Measurements from ENCODE around the gene TBC1D25.
A peak's percentile ranks its signal among the peaks of the same experiment; 100 is the strongest.

The TBC1D25 gene, protein sequence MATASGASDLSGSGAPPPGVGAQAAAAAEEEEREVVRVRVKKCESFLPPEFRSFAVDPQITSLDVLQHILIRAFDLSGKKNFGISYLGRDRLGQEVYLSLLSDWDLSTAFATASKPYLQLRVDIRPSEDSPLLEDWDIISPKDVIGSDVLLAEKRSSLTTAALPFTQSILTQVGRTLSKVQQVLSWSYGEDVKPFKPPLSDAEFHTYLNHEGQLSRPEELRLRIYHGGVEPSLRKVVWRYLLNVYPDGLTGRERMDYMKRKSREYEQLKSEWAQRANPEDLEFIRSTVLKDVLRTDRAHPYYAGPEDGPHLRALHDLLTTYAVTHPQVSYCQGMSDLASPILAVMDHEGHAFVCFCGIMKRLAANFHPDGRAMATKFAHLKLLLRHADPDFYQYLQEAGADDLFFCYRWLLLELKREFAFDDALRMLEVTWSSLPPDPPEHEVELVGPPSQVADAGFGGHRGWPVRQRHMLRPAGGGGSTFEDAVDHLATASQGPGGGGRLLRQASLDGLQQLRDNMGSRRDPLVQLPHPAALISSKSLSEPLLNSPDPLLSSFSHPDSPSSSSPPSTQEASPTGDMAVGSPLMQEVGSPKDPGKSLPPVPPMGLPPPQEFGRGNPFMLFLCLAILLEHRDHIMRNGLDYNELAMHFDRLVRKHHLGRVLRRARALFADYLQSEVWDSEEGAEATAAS

DNA sequence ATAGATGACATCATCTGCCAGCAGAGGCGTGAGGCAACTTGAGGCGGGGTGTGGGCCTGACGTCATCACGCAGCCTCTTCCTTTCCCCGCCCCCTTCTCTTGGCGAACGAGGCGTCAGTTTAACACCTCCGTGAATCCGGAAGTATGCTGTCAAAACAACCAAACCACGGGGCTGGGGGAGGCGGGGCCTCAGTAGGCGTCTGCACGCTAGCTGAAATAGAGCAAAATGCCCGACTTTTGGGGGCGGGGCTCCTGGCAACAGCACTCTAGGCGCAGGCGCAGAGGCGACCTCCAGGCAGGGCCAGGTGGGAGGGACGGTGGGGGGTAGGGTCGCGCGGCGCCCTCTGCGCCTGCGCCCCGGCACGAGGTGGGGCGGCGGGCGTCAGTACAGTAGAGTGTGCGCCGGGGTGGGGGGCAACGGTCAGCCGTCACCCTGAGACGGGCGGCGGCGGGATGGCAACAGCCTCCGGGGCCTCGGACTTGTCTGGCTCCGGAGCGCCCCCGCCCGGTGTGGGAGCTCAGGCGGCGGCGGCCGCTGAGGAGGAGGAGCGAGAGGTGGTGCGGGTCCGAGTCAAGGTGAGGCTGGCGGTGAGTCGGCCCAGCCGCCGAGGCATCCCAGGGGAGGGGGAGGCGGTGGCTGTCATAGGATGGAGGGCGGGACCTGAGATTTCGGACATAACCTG lies at the start of gene TBC1D25:
TSS of gene TBC1D25 (plus strand) at position 370 of the 683 bp plus-strand sequence. CDS start at position 454, 84 bp downstream.
- DNase-seq, result peak; percentile 16 to 95 (median 85)

DNA sequence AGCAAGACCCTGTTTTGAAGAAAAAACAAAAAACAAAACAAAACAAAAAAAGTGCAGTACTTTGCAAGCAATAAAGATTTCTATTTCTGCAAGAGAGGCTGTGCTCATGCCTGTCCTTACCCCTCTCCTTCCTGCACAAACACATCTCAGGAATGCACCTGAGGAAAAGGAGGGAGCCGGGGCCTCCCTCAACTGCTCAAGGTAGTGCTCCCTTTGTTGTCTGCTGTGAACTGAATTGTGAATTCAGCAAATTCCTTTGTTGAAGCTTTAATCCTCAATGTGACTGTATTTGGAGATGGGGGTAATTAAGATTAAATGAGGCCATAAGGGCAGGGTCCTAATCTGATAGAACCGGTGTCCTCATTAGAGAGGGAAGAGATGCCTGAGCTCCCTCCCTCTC lies 49.6 kb upstream of the TBC1D25 start:
- DNase-seq, result no peak

DNA sequence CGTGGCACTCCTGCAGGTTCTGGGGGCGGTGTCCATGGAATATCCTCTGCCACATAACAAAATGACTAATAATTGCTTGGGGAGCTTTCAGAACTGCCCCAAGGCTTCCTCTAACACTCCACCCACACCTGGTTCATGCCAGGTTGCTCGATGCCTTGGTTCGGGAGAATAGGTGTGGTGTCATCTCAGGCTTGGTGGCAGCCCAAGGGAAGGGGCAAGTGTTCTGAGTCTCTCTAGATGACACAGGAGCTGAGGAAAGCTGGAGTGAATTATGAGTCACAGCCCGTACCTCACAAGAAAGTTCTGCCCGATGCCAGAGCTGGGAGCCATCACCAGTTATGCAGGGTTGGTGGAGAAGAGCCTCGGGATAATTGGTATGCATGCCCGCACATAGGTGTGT lies 48.9 kb upstream of the TBC1D25 start:
- no peak for DNase-seq

DNA sequence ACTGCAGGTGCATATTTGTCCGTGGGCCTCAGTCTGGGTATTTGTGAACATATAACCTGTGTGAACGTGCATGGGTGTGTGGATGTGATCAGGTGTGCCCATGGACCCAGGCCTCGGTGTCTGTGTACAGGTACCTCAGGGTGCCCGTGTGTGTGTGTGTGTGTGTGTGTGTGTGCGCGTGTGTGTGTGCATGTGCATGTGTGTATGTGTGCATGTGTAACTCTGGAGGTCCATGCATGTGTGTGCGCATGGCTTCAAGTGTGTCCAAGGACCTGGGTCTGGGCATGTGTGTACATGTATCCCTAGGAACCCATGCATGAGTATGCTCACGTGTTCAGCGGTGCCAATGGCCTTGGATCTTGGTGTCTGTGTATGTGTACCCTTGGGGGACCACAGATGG lies 47.7 kb upstream of the TBC1D25 start:
- DNase-seq, result no peak

DNA sequence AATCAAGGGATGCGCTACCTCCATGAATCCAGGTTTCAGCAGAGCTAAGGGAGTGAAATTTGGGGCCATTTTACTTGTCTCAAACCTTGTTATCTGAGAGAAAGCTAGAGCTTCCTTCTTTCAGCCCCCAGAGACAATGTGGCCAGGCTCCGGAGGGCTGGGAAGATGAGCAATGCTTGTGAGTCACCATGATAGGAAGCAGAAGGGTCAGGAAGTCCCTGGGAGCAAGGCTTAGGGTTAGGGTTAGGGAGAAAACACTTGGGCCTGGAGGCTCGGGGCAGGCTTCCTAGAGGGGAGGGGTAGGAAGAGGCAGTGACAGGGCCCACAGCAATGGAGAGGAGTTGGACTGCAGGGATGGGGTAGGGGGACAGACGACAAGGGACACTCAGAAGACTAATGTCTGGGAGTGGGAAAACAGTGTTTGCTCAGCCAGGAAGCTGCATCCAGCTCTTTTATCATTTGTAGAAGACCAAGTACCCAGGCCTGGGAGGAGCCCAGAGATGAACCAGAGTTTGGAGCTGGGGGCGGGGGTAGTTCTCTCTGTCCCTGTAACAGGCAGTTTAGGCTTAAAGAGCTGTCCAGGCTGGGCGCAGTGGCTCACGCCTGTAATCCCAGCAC lies 47.1 kb upstream of the TBC1D25 start:
- DNase-seq, result no peak

DNA sequence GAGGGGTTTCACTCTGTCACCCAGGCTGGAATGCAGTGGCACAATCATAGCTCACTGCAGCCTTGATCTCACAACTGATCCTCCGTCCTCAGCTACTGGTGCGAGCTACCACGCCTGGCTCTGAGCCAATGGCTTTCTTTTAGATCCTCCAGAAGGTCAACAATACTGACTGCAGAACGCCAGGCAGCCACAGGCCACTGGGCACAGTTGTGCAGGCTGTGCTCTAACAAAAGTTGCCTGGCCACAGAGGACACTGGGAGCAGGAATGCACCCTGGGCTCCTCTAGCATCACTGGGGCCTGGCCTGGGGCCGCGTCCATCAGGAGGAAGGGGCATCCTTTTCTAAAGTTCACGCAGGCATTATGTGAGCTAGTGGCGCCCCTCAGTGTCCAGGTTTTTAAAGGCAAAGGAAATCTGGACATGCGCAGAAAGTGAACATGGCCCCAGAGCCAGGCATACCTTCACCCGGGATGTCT lies 45.6 kb upstream of the TBC1D25 start:
- DNase-seq, result peak in 32 of 51 donors; percentile 0 to 65 (median 16)

DNA sequence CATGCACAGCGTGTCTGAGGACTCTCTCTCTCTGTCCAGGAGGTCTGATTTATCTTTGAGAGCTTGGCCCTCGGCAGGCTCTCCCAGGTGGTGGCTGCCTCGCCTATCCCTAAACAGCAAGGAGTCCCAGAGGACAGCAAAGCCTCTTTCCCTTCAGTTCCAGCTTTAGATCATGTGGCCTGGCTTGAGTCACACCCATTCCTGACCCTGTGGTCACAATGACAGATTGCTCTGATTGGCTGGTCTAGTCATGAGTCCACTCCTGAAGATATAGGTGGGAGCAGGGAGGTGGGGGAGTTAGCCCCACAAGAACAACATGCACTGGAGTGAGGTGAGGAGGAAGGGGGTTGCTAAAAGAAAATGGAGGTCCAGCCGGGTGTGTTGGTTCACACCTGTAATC lies 42.9 kb upstream of the TBC1D25 start:
- no peak for DNase-seq

DNA sequence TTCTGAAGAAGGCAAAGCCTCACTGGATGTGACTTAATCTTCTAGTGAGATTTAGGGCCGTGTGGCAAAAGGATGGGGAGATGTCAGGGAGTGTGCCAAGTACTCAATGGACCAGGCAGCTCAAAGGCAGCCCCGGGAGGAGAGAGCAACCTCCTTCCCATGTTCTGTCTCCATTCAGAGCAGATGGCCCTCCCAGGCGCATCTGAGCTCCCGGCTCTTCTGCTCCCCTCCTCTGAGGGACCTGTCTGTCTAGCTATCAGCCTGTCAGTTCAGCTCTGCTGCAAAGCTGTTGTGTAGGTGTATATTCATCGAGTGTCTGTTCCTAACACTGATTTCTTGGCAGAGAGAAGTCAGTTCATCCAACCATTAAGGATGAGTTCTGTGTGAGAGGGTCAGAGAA lies 41.6 kb upstream of the TBC1D25 start:
- no peak for DNase-seq

DNA sequence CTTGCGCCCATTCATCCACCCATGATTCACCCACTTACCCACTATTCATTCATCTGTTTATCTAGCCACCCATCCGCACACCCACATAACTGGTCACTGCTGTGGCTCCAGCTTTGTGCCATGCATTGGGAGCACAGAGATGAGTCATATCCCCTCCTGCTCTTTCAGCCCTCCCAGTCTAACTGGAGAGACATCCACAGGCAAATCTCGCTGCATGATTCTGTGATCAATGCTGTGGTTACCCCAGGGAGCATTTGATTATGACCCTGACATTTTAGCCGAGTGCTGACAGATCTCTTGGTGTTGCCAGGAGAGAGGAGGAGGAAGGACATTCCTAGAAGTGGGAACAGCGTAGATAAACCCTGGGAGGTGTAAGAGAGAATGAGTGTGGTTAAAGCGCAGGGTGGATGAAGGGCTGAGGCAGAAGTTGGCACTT lies 41.1 kb upstream of the TBC1D25 start:
- no peak for DNase-seq

DNA sequence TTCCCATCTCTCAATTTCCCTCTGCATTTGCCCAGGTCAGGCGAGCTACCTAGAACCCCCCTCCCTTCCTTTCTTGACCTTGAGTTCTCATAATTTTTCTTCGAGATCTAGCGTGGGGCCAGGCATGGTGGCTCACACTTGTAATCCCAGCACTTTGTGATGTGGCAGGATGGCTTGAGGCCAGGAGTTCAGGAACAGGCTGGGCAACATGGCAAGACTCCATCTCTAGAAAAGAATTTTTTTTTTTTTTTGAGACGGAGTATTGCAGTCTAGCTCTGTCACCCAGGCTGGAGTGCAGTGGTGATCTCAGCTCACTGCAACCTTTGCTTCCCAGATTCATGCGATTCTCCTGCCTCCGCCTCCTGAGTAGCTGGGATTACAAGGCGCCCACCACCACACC lies 35.3 kb upstream of the TBC1D25 start:
- DNase-seq, result no peak

DNA sequence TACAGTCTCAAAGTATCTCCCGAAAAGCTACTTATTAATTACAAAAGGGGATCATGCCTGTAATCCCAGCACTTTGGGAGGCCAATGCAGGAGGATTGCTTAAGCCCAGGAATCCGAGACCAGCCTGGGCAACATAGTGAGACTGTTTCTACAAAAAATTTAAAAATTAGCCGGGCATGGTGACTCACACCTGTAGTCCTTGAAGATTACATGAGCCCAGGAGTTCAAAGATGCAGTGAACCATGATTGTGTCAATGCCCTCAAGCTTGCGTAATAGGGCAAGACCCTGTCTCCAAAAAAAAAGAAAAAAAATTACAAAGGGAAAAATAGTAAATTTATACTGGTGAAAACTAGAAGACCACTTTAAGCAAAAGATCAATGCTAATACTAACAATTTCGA lies 34.0 kb upstream of the TBC1D25 start:
- DNase-seq, result no peak

DNA sequence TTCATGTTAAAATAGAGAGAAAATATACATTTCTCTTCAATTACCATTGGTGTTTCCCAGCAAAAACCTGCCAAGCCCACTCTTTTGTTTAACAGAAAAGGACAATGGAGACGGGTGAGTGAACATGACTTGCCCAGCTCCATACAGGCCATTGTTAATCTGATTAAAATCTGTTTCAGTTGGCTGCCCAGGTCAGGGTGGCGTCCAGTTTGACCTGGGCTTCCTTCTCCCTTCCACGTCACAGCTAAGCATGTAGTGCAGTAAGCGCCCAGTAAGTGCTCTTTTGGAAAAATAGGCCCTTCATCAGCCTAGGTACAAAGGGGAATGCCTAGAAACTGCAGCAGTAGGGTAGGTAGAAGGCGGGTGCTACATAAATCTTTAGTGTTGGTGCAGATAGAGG lies 32.3 kb upstream of the TBC1D25 start:
- no peak for DNase-seq

DNA sequence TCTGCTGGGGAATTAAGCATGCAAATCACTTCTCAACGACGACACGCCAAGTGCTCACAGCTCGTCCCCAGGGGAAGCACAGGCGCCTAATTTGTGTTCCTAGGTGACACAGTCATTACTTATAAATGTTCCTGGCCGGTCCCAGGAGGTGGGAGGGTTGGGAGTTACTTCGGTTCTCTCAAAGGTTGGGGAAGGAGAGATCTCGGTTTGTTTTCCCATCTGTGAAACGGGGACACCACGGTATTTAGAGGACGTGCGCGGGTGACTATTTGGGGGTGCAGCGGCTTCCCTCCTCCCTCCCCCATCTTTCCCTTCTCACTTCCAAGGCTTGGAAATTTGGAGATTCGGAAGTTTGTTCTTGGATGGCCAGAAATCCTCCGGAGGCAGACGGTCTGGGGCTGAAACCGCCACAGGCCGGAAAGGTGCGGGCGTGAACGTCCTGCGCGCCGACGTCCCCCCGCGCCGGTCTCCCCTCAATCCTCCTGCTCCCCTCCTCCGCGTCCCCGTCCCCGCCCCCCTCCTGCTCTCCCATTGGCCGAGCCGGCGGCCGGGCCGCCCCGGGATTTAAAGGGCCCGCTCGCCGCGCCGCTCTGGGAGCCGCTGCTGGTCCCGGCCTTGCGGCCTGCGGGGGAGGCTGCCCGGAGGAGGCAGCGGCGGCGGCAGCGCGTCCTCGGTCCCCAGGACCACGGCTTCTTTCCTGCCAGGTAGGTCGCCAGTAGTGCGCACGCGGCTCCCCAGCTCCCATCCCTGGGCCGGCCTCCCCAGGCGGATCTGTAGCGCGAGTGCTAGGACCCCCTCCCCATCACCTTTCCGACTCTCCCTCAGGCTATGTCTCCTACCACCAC lies 30.9 kb upstream of the TBC1D25 start, which contains the start of gene PORCN:
TSS of gene PORCN (plus strand) at position 593 of the 845 bp plus-strand sequence. CDS start 829 bp downstream, outside the sequence.
- DNase-seq, result peak; percentile 2 to 82 (median 58)

DNA sequence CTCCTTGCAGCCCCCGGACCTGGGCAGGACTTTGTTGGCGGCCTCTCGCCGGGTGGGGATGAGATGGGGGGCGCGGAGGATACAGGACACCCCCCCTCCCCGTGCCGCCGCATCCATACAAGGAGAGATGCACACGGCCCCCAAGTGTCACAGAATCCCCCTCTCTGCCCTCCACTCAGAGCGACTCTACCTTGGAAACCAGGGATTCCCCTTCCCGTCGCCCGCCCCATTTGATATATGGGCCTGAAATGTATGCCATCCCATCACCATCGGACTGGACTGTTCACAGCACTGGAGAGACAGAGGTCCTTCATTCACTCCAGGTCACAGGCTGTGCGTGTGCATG lies 30.3 kb upstream of the TBC1D25 start:
- peak in 3 of 51 donors; percentile 1 to 7 (median 2) for DNase-seq

DNA sequence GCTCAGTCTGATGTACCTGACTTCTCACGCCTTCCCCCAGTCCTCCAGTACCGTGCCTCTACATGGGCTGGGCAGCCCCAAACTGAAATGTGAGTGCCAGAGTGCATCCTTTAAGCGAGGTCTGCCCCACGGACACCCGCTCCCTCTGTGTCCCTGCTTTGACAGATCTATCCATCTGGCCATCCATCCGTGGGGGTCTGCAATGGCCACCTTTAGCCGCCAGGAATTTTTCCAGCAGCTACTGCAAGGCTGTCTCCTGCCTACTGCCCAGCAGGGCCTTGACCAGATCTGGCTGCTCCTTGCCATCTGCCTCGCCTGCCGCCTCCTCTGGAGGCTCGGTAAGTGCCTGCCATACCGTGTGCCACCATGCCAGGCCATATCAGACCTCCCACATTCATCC lies 29.9 kb upstream of the TBC1D25 start:
- DNase-seq, result peak in 2 of 51 donors; percentile 2

DNA sequence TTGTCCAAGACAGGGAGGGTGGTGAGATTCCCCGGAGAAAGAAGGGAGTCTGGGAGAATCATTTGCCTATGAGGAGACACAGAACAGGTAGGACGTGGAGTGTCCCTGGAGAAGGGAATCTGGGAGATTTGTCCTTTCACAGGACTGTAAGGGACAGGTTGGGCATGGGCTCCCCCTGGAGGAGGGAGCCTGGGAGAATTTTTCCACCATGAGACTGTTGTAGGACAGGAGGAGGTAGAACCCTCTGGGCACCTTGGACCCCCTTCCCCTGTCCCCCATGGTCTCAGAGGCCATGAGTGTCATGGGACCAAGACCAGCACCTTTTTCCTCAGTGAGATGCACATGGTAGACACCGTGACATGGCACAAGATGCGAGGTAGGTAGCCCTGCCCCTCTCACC lies 28.0 kb upstream of the TBC1D25 start:
- no peak for DNase-seq

DNA sequence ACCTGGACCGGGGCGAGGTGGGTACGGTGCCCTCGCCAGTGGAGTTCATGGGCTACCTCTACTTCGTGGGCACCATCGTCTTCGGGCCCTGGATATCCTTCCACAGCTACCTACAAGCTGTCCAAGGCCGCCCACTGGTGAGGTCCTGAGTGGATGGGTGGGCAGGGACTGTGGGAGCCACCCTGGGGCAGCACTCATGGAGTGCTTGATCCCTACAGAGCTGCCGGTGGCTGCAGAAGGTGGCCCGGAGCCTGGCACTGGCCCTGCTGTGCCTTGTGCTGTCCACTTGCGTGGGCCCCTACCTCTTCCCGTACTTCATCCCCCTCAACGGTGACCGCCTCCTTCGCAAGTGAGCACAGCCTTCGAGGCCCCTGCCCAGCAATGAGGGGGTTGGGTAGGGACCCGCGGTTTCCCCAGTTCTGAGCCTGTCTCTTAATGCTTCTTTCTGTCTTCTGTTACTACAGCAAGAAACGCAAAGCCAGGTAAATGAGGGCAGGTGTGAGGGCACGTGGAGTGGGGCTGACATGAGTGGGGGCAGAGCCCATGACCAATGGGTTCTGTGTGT lies 27.1 kb upstream of the TBC1D25 start:
- DNase-seq, result no peak

DNA sequence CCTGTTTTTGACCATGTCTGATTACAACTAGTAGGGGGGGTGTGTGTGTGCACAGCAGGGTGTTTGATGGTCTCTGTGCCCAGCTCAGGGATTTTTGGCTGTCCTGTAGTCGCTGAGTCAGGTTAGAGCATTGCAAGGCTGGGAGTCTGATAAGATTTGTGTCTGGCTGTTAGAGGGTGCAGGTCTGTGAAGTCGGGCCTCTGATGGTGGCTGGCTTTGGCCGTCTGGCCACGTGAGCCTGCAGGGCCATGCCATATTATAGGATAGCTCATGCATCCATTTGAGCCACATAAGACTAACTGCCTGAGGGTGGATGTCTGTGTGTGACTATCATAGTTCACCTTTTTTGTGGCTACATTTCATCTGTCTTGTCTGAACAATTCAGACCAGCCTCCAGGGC lies 25.8 kb upstream of the TBC1D25 start:
- no peak for DNase-seq

DNA sequence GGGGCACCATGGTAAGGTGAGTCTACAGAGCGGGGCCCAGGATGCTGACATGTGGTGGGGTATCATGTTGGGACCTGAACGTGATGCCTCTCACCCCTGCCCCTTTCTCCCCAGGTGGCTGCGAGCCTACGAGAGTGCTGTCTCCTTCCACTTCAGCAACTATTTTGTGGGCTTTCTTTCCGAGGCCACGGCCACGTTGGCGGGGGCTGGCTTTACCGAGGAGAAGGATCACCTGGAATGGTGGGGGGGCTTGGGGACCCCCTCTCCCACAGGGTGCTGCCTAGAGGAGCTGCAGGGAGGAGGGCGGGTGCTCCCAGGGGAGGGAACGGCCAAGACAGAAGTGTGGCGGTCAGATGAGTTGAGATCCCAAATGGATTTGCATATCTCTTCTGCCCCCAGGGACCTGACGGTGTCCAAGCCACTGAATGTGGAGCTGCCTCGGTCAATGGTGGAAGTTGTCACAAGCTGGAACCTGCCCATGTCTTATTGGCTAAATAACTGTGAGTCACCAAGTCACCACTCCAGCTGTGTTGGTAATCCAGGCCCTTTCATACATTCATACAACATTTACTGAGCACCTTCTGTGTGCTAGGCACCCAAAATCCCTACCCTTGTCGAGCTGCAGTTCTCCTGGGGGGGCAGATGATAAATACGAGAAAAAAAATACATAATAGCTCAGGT lies 25.2 kb upstream of the TBC1D25 start:
- no peak for DNase-seq
